ENCODE data around the gene ITPR1.

- no peak for TF ChIP-seq CTCF (conservative IDR thresholded peaks at IDR 0.05; ENCODE audit: low read depth, low read length)
- TF ChIP-seq EZH2phosphoT487 (IDR thresholded peaks at IDR 0.05; ENCODE audit: borderline replicate concordance, low read length) = no peak
These were observed 329.4 kb downstream of the ITPR1 start for GRCh38 chr3:4822568-4822967.
